Measurements from ENCODE around the gene AGRP. TPM values are rescaled to one million over a fixed set of nuclear protein-coding genes. Genes with fewer than 3 reads are reported as not detected.

Gene AGRP
- total and polyA plus RNA-seq, 12 donors: 2.9 to 98.1 (median 10.4) TPM

GRCh38 chr16:67441271-67441753 lies 42.0 kb downstream of the AGRP start:
- Histone ChIP-seq H3K27me3 (no peaks in the 10 kb centered on the region), H3K9me3 (replicated peaks in 1 of 3) (no peaks in the 10 kb centered on the region), H3K4me3 (no peak overlapping the region), H3K4me1 (replicated peaks in 1 of 2) (peaks cover 40 to 49% of the 10 kb centered on the region in 2 donors), H3K27ac (peak overlapping the region in 1 of 5 donors; percentile 85), H3K36me3 (replicated peaks in 1 of 2) (peaks cover 0 to 45% of the 10 kb centered on the region in 2 donors)
- intact Hi-C loops (cut with DNase I): no loop called here
- DNase-seq: peak in 1 of 7 donors; percentile 84
- TF ChIP-seq CTCF (IDR thresholded peaks at IDR 0.05) (no peak), POLR2A (IDR thresholded peaks at IDR 0.05) (no peak)
- WGBS, 4 donors: 81 to 100% (median 90%) methylated on average over 2 to 17 of the region's 17 CpGs

GRCh38 chr16:67438824-67439393 lies 44.4 kb downstream of the AGRP start:
- no peak for TF ChIP-seq CTCF (IDR thresholded peaks at IDR 0.05)
- TF ChIP-seq POLR2A (IDR thresholded peaks at IDR 0.05): no peak
- 93 to 96% (median 96%) methylated on average over 17 to 19 of the region's 19 CpGs for WGBS, 4 donors
- intact Hi-C loops (cut with DNase I): no loop called here
- H3K27me3 ChIP-seq: no peaks in the 10 kb centered on the region
- peaks cover 16 to 25% of the 10 kb centered on the region in 2 donors for H3K4me1 ChIP-seq (replicated peaks in 1 of 2)
- DNase-seq: no peak
- no peak overlapping the region for H3K4me3 ChIP-seq
- H3K27ac ChIP-seq: no peak overlapping the region
- H3K36me3 ChIP-seq (replicated peaks in 1 of 2): peaks cover 0 to 39% of the 10 kb centered on the region in 2 donors
- no peaks in the 10 kb centered on the region for H3K9me3 ChIP-seq (replicated peaks in 1 of 3)

GRCh38 chr16:67438098-67438791 lies 45.1 kb downstream of the AGRP start:
- intact Hi-C loops (cut with DNase I): no loop called here
- no peak overlapping the region for H3K27ac ChIP-seq
- TF ChIP-seq CTCF (IDR thresholded peaks at IDR 0.05): no peak
- TF ChIP-seq POLR2A (IDR thresholded peaks at IDR 0.05): no peak
- no peaks in the 10 kb centered on the region for H3K27me3 ChIP-seq
- peaks cover 0 to 38% of the 10 kb centered on the region in 2 donors for H3K36me3 ChIP-seq (replicated peaks in 1 of 2)
- DNase-seq: no peak
- peaks cover 10 to 18% of the 10 kb centered on the region in 2 donors for H3K4me1 ChIP-seq (replicated peaks in 1 of 2)
- no peaks in the 10 kb centered on the region for H3K9me3 ChIP-seq (replicated peaks in 1 of 3)
- 89 to 96% (median 93%) methylated on average over 15 to 20 of the region's 20 CpGs for WGBS, 4 donors
- no peak overlapping the region for H3K4me3 ChIP-seq

GRCh38 chr16:67437513-67437912 lies 45.8 kb downstream of the AGRP start:
- no peak for TF ChIP-seq POLR2A (IDR thresholded peaks at IDR 0.05)
- no peak for TF ChIP-seq CTCF (IDR thresholded peaks at IDR 0.05)
- Histone ChIP-seq H3K27ac (no peak overlapping the region), H3K36me3 (replicated peaks in 1 of 2) (peaks cover 0 to 38% of the 10 kb centered on the region in 2 donors), H3K4me1 (replicated peaks in 1 of 2) (peaks cover 3 to 11% of the 10 kb centered on the region in 2 donors), H3K27me3 (no peaks in the 10 kb centered on the region), H3K4me3 (no peak overlapping the region), H3K9me3 (replicated peaks in 1 of 3) (no peaks in the 10 kb centered on the region)
- DNase-seq: no peak
- intact Hi-C loops (cut with DNase I): no loop called here
- 78 to 92% (median 85%) methylated on average over 3 to 4 of the region's 4 CpGs for WGBS, 4 donors
